Cardiac muscle cell (in vitro differentiated cells and primary cell): ENCODE data around the gene JAKMIP1. TPM values are rescaled to one million over a fixed set of nuclear protein-coding genes. Genes with fewer than 3 reads are reported as not detected.

Source experiments
- DNase-seq, 2 donors: peaks; one replicate each; pipeline versions ENCODE4 v3.0.0 to v3.0.0-alpha.2; 2010 to 2017; ENCODE audit warnings: low read depth in 1 of 2, low spot score in 1 of 2
- H3K27ac ChIP-seq: fragments of 200-600 bp; sonication (generic); 2 replicates; pipeline ENCODE4 v1.5.1; 2016
- H3K27me3 ChIP-seq: fragments of 200-600 bp; sonication (generic); 2 replicates; pipeline ENCODE4 v1.6.0; 2016; ENCODE audit warnings: control low read depth
- H3K36me3 ChIP-seq: fragments of 200-600 bp; sonication (generic); 2 replicates; pipeline ENCODE4 v1.5.1; 2016; ENCODE audit warnings: control low read depth
- H3K4me1 ChIP-seq: fragments of 200-600 bp; sonication (generic); 2 replicates; pipeline ENCODE4 v1.8.1; 2017; ENCODE audit warnings: low read depth, mild to moderate bottlenecking, mixed run types
- H3K4me3 ChIP-seq: fragments of 200-600 bp; sonication (generic); 2 replicates; pipeline ENCODE4 v1.5.1; 2016; ENCODE audit warnings: mild to moderate bottlenecking
- H3K9me3 ChIP-seq: fragments of 200-600 bp; sonication (generic); 2 replicates; pipeline ENCODE4 v1.5.1; 2017; ENCODE audit warnings: low read depth, mild to moderate bottlenecking, control low read depth
- polyA plus RNA-seq: library from polyadenylated mRNA; unstranded; fragments of >200 nt; fragmentation: Nextera tagmentation; extraction: Ambion mirVana; gene quantifications from 2 replicates; pipeline ENCODE4 v1.2.1, GENCODE V29; 2016
- total RNA-seq: library from RNA; depleted of rRNA; stranded (reverse); fragments of >200 nt; gene quantifications from 2 replicates; pipeline ENCODE4 v1.2.3, GENCODE V29; 2016
- TF ChIP-seq, protein P1 (sequence below): IDR thresholded peaks from 2 replicates; pipeline ENCODE4 v1.5.1; 2012; ENCODE audit warnings: low read depth, mild to moderate bottlenecking, low read length

JAKMIP1 gene
- total and polyA plus RNA-seq, 2 experiments from 2014 or later = 0.68 to 1.2 TPM

DNA sequence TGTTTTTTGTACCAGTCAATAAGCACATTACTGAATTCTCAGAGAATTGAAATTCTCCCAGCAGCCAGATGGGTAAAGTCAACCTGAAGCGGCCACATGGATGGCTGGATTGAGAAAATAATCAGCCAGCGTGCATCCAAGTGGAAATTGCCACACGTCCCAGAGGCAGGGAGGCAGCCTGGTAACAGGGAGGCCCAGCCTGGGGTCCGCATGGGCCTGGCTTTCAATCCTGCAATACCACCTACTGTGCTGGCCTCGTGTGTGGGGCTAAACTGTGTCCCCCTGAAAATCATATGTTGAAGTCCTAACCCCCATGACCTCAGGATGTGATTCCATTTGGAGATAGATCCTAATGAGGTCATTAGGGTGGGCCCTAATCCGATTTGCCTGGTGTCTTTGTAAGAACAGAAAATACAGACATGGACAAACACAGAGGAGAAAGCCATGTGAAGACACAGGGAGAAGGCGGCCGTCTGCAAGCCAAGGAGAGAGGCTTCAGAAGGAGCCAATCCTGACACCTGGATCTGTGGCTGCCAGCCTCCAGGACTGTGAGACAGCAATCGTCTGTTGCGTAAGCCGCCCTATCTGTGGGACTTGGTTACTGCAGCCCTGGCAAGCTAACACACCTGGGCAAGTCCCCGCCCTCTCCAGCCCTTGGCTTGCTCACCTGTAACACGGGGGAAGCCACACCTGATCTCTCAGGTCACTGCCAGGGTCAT is 90.3 kb downstream of the JAKMIP1 start:
- TF ChIP-seq, protein P1, sequence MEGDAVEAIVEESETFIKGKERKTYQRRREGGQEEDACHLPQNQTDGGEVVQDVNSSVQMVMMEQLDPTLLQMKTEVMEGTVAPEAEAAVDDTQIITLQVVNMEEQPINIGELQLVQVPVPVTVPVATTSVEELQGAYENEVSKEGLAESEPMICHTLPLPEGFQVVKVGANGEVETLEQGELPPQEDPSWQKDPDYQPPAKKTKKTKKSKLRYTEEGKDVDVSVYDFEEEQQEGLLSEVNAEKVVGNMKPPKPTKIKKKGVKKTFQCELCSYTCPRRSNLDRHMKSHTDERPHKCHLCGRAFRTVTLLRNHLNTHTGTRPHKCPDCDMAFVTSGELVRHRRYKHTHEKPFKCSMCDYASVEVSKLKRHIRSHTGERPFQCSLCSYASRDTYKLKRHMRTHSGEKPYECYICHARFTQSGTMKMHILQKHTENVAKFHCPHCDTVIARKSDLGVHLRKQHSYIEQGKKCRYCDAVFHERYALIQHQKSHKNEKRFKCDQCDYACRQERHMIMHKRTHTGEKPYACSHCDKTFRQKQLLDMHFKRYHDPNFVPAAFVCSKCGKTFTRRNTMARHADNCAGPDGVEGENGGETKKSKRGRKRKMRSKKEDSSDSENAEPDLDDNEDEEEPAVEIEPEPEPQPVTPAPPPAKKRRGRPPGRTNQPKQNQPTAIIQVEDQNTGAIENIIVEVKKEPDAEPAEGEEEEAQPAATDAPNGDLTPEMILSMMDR = no peak
- no peak overlapping the region for H3K4me3 ChIP-seq
- H3K36me3 ChIP-seq = no peaks in the 10 kb centered on the region
- H3K27ac ChIP-seq = no peak overlapping the region
- no peaks in the 10 kb centered on the region for H3K9me3 ChIP-seq
- no peak for DNase-seq
- no peaks in the 10 kb centered on the region for H3K4me1 ChIP-seq
- no peaks in the 10 kb centered on the region for H3K27me3 ChIP-seq

GRCh38 chr4:6107886-6108285 is 92.5 kb downstream of the JAKMIP1 start:
- Histone ChIP-seq H3K27ac (no peak overlapping the region), H3K4me3 (no peak overlapping the region), H3K36me3 (no peaks in the 10 kb centered on the region), H3K4me1 (no peaks in the 10 kb centered on the region), H3K27me3 (no peaks in the 10 kb centered on the region), H3K9me3 (no peaks in the 10 kb centered on the region)
- DNase-seq = no peak
- TF ChIP-seq, protein P1 = no peak

DNA sequence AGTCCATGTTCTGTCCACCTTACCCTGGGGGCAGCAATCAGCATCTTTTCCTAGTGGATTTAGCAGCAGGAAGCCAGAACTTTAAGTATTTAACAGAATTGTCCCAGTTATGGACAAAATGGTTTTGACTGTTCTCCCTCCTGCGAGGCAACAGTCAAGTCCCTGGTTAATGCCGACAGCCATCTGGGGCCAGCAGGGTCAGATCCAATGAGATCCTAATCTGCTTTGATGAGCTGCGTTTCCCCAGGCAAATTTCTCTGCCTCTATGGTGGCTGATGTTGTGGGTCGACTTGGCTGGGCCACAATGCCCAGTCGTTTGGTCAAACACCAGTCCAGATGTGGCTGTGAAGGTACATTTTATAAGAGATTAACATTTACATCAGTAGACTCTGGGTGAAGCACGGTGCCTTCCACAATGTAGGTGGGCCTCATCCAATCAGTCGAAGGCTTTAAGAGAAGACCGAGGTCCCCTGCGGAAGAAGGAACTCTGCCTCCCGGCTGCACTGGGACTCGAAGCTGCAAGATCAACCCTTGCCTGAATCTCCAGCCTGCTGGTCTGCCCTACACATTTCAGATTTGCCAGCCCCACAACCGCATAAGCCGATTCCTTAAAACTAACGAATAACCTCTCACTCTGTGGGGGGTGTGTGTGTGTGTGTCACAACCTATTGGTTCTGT is 93.1 kb downstream of the JAKMIP1 start:
- Histone ChIP-seq H3K27ac (no peak overlapping the region), H3K36me3 (no peaks in the 10 kb centered on the region), H3K9me3 (no peaks in the 10 kb centered on the region), H3K27me3 (no peaks in the 10 kb centered on the region), H3K4me1 (no peaks in the 10 kb centered on the region), H3K4me3 (no peak overlapping the region)
- DNase-seq = no peak
- TF ChIP-seq, protein P1 = no peak

- Histone ChIP-seq H3K27ac (no peak overlapping the region), H3K27me3 (no peaks in the 10 kb centered on the region), H3K4me1 (no peaks in the 10 kb centered on the region), H3K4me3 (no peak overlapping the region), H3K9me3 (no peaks in the 10 kb centered on the region), H3K36me3 (no peaks in the 10 kb centered on the region)
- no peak for DNase-seq
- TF ChIP-seq, protein P1 = no peak
Measured at GRCh38 chr4:6106156-6106555, 94.2 kb downstream of the JAKMIP1 start.

- Histone ChIP-seq H3K36me3 (no peaks in the 10 kb centered on the region), H3K27ac (no peak overlapping the region), H3K4me1 (no peaks in the 10 kb centered on the region), H3K27me3 (no peaks in the 10 kb centered on the region), H3K4me3 (no peak overlapping the region), H3K9me3 (no peaks in the 10 kb centered on the region)
- TF ChIP-seq, protein P1 = no peak
- DNase-seq = no peak
Measured at GRCh38 chr4:6105311-6105911, 94.9 kb downstream of the JAKMIP1 start.
